Body of pancreas (tissue), 2 donors: ENCODE data around the gene FDCSP. TPM values are rescaled to one million over a fixed set of nuclear protein-coding genes. Genes with fewer than 3 reads are reported as not detected.

Experiments used
- total RNA-seq, 2 donors: library from RNA; depleted of rRNA; stranded (reverse); fragments of >200 nt; gene quantifications; one replicate each; pipeline ENCODE4 v1.1.0, GENCODE V29; 2016

FDCSP gene
- total RNA-seq, 2 donors from 2014 or later, result not detected

Other genes with a start within 250 kb of the FDCSP start
- gene STATH, start 230.2 kb upstream of the FDCSP start, total RNA-seq, result not detected
- gene HTN3, start 197.7 kb upstream of the FDCSP start, total RNA-seq, result not detected
- not detected for gene HTN1, start 175.7 kb upstream of the FDCSP start, total RNA-seq
- gene PRR27, start 71.9 kb upstream of the FDCSP start, total RNA-seq, result not detected
- gene ODAM, start 30.4 kb upstream of the FDCSP start, total RNA-seq, result 1 to 10 TPM in 1 of 2 donors, not detected in 1; 2.6 TPM
- not detected for gene CSN3, start 16.5 kb downstream of the FDCSP start, total RNA-seq
- not detected for gene CABS1, start 108.9 kb downstream of the FDCSP start, total RNA-seq
- gene SMR3A, start 134.6 kb downstream of the FDCSP start, total RNA-seq, result not detected
- gene SMR3B, start 157.0 kb downstream of the FDCSP start, total RNA-seq, result not detected
- 1 to 10 TPM in 1 of 2 donors, not detected in 1; 2.1 TPM for gene OPRPN, start 171.8 kb downstream of the FDCSP start, total RNA-seq
- gene MUC7, start 246.1 kb downstream of the FDCSP start, total RNA-seq, result not detected